HG03097 (cell line): Measurements from ENCODE around the gene EFHD1.
"Not testable (repeated sequence)": the region's sequence is repeated elsewhere in the genome, so short reads cannot be mapped to it uniquely, and the experiment has no call there.

Experiments
- ATAC-seq: cut with Tn5 transposase; IDR thresholded peaks from one replicate; pipeline ENCODE4 v1.9.1; 2021; ENCODE audit not compliant: unreplicated experiment, low FRiP score

Gene EFHD1

GRCh38 chr2:232615339-232615738 is 18.1 kb upstream of the EFHD1 start:
- ATAC-seq: no peak

DNA sequence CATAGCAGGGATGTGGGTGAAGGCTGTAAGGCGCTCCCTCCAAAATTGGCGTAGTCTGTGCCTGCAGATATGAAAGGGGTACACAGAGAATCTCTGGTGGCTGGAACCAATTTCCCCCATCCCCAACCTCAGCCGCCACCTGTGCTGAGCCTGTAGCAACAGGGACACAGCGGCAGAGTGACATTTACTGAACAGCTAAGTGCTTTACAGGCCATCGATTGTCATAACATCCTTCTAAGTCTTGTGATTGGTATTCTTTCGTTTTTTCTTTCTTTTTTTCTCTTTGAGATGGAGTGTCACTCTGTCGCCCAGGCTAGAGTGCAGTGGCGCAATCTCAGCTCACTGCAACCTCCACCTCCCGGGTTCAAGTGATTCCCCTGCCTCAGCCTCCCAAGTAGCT is 12.2 kb upstream of the EFHD1 start:
- ATAC-seq: no peak

DNA sequence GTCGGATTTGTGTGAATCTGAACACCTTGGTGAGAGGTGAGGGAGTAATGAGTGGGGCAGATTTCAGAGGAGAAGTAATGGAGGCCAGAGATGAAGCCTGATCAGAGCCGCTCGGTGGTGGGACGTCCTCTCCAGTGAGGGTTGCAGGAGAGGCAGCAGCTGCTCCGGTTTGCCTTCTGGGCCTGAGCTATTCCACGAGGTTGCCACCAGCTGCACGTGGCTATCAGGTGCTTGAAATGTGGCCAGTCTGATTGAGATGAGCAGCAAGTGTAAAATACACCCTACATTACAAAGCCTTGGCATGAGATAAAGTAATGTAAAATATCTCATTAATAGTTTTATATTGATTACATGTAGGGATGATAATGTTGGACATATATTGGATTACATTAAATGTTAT is 10.8 kb upstream of the EFHD1 start:
- ATAC-seq: no peak

- no peak for ATAC-seq
Measured at GRCh38 chr2:232623768-232624765, 9.3 kb upstream of the EFHD1 start.

GRCh38 chr2:232626584-232626983 is 6.8 kb upstream of the EFHD1 start:
- no peak for ATAC-seq

- ATAC-seq: no peak
Measured at GRCh38 chr2:232628466-232629128, 4.8 kb upstream of the EFHD1 start.

GRCh38 chr2:232629129-232629475 is 4.3 kb upstream of the EFHD1 start:
- no peak for ATAC-seq

DNA sequence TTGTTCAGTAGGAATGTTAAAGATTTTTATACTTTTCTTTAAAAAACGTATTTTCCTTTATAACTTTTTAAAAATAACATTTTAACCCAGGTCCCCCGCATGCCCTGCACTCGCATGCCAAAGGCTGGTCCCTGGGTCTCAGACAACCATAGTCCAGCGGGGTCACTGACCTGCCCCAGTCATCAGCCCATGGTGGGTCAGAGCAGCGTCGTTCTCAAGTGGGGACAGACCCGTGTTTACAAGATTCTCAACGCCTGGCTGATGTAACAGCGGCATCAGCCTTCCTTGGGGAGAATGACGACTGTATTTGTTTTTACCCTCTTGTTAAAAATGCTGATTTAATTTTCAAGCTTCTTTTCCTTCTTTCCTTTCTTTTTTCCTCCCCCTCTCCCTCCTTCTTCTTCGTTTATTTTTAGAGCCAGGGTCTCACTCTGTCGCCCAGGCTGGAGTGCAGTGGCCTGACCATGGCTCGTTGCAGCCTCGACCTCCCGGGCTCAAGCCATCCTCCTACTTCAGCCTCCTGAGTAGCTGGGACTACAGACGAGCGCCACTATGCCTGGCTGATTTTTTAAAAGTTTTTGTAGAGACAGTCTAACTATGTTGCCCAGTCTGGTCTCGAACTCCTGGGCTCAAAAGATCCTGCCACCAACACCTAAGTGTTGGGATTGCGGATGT is 1.0 kb upstream of the EFHD1 start:
- no peak for ATAC-seq

- ATAC-seq: no peak
Measured at GRCh38 chr2:232632904-232633412, 446 bp upstream of the EFHD1 start.

DNA sequence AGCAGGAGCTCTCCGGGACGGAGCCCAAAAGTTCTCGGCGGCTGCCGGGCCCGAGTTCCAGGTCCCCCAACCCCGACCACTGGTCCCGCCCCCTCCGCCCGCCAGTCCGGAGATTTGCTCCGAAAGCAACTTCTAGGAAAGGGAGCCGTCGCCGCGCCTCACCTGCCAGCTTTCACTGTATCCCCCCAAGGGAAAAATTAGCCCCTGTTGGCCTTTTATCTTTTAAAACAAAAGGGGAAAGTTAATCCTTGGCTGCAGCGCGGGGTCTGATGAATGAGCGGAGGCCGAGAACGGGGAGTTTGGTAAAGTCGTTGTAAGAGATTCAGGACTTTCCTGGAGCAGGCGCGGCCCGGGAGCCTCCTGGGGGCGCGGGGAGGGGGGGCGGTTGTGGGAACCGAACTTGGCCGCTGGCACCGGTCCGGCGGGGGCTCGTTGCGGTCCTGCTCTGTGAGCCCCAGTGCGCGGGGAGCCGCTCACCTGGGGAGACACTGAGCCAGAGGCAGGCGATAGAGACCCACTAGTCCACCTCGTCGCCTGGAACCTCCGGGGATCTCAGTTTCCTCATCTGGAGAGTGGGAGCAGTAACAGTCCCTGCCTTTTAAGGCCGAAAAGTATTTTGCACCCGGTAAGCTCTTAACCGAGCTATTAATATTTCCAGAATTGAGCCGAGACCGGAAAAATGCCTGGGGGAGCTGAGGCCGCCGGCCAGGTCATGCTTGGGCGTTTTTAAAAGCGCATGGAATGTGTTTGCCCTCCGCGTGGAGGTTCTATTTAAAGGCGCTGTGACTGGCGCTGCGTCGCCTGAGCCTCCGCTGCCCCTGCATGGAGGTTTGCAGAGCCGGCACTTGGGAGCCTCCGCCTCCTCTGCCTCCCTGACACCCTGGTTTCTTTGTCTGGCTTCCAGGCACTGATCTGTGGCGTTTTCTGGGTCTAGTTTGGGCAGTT is 1.1 kb downstream of the EFHD1 start:
- ATAC-seq: no peak

DNA sequence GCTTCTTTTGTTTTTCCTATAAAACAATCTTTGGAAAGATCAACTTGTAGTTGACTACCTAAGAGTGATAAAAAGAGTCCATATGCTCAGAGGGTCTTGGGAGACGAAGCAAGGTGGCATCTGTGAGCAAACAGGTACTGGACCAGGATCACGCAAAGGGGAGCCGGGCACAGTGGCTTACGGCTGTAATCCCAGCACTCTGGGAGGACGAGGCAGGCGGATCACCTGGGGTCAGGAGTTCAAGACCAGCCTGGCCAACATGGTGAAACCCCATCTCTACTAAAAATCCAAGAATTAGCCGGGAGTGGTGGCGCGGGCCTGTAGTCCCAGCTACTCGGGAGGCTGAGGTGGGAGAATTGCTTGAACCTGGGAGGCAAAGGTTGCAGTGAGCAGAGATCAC is 2.0 kb downstream of the EFHD1 start:
- ATAC-seq: not testable (repeated sequence)

GRCh38 chr2:232635820-232636219 is 2.4 kb downstream of the EFHD1 start:
- ATAC-seq: no peak

- no peak for ATAC-seq
Measured at GRCh38 chr2:232636788-232637420, 3.5 kb downstream of the EFHD1 start.

GRCh38 chr2:232637866-232638583 is 4.6 kb downstream of the EFHD1 start:
- ATAC-seq: no peak

DNA sequence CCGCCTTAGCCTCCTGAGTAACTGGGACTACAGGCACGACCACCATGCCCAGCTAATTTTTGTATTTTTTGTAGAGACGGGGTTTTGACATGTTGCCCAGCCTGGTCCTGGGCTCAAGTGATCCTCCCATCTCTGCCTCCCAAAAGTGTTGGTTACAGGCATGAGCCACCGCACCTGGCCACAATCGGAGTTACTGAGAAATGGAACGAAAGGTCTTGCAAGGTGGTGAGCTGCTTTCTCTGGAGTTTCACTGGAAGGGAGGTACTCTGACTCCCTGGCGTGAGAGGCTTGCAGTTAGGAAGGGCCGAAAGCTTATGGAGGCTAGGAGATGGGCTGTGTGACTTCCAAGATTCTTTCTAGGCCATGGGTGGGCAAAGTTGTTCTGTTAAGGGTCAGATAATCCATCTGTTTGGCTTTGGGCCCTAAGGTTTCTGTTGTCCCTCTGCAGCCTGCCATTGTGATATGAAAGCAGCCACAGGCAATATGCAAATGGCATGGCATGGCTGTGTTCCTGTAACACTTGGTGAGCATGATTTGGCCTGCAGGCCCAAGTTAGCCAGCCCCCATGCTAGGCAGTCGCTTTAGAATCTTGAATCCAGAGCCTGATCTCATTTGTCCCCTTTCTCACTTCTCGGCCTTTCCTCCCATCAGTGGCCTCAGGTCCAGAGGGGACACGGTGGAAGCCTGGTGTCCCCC is 7.9 kb downstream of the EFHD1 start:
- no peak for ATAC-seq

- ATAC-seq: no peak
Measured at GRCh38 chr2:232643147-232643425, 9.7 kb downstream of the EFHD1 start.

DNA sequence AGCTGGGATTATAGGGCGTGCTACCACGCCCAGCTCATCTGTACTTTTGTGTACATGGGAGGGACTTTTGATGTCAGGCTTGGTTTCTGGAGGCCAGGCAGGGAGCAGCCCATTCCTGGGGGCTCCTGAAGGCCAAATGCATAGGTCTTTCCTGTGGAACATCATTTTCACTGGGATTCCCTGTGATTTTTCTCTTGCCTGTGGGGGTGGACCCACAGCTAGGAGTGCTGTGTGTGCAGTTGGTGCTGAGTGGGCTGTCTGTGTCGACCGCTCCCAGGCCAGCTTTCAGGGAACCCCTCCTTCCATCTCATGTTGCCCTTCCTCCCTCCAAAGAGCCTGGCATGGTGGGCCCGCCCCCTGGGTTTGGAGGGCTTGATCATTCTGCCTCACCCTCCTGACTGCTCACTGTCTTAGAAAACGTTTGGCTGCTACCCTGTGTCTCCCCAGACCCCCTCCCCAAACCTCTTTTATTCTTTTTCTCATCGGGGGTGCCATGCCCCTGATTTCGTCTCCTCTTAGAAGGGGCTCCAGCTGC is 10.5 kb downstream of the EFHD1 start:
- no peak for ATAC-seq

DNA sequence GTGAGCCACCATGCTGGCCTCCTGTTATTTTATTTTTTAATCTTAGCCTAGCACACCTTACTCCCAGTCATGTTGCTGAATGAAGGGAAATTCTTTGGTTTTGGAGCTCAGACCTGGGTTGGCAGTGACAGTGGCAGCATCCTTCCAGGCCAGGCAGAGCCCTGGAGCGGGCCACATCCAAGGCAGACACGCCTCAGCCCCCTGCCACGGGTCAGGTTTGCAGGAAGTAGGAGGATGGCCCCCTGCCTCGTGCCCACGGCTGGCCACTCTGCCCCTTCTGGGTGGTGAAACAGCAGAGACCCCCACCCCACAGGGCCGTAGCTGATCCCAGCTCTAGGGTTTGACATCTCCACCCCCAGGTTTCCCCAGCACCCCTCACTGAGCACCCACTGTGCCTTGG is 11.7 kb downstream of the EFHD1 start:
- ATAC-seq: no peak
